NCI-H2227 treated with DMSO at 0.1 percent for 48 hours (cell line): ENCODE results near the gene AP2M1.
"Not testable (repeated sequence)": the region's sequence is repeated elsewhere in the genome, so short reads cannot be mapped to it uniquely, and the experiment has no call there.

ENCODE experiments used
- DNase-seq: peaks from one replicate; lab custom pipeline; 2025; lab: John Stamatoyannopoulos, UW

Gene AP2M1

DNA sequence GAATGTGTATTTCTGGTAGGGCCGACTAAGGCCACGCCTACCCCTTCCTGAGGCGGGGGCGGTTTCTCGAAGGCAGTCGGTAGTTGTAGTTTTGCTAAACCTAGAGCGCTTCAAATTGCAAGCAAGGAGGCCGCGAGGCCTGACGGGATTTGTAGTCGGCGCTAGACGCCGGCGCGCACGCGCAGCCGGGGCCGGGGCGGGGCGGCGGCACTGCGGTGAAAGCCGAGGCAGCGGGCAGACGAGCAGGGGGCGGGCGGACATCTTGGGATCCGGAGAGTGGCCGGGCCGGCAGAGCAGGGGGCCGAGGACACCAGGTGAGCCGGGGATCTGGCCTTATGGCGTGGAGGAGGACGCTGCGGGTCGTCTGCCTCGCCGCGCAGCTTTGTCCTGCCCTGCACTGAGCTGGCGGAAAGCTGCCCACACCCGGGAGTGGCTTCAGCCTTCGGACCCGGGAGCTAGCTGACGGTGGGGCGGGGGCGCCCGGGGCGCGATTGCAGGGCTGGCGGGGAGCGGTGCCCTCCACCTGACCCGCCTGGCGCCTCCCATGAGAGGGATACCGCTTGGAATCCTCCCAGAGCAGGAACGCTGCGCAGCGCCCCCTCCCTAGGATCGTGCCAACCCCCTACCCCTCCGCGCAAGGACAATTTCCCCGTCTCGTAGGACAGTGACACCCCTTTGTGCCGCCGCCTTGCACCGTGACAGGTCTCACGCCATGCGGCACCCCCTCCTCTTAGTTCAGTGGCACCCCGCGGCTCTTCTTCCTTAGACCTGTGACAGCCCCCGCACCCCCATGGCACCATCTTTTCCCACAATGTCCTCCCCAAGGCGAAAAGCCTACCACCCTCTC lies at the start of gene AP2M1:
Gene AP2M1 (plus strand): TSS at position 210 of the 847 bp plus-strand sequence. CDS start 2,139 bp downstream, outside the sequence.
- peak; percentile 98 for DNase-seq

- no peak for DNase-seq
Observed at GRCh38 chr3:184126006-184126405, 48.6 kb upstream of the AP2M1 start.

GRCh38 chr3:184129012-184129411 lies 45.6 kb upstream of the AP2M1 start:
- DNase-seq: peak; percentile 15

DNA sequence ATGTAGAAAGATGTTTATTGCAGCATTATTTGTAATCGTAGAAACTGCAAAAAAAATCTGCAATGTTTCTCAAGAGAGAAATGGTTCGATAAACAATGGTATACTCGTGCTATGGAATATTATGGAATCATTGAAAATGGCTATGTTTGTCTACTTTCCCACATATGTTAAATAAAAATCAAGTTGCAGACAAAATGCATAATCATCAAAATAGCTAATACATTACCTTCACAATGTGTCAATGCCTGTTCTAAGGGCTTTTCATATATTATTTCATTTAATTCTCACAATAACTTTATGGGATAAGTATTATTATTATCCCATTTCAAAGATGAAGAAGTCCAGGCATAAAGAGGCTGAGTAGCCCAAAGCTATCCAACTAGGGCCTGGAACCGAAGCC lies 41.7 kb upstream of the AP2M1 start:
- no peak for DNase-seq

GRCh38 chr3:184133840-184134745 lies 40.6 kb upstream of the AP2M1 start:
- peak; percentile 71 for DNase-seq

GRCh38 chr3:184134746-184135148 lies 39.9 kb upstream of the AP2M1 start:
- DNase-seq: peak; percentile 52

DNA sequence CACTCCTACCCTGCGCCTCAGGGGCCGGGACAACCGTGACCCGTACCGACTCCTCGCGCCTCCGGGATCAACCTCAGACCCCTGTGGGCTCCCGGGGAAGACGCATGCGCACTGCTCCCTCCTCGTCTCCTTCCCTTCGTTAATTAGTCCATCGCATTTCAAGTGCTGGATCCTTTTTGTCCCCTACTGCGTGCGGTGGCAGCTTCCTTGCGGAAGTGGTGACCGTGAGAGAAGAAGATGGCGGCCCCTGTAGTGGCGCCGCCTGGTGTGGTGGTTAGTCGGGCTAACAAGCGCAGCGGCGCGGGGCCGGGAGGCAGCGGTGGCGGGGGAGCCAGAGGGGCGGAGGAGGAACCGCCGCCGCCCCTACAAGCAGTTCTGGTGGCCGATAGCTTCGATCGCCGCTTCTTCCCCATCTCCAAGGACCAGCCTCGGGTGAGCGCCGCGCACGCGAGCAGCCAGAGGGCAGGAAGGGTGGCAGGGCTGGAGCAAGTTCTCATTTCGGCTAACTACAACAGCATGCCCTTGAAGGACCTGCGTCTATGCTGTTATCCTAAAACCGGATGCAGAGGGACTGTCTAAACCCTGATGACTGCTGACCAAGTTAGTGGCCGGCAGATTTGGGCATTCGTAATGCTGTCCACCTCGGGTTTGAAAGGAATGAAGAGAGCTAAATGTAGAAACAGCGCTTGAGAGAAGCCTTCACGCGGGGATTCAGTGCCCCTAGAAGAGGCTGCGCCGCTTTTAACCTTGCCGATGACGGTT lies 39.3 kb upstream of the AP2M1 start, which contains the start of gene EIF2B5:
Gene EIF2B5 (plus strand): TSS at position 210 of the 762 bp plus-strand sequence. CDS start 28 bp downstream, at position 238.
- DNase-seq: peak; percentile 89

- DNase-seq: no peak
Observed at GRCh38 chr3:184135911-184136260, 38.8 kb upstream of the AP2M1 start.

DNA sequence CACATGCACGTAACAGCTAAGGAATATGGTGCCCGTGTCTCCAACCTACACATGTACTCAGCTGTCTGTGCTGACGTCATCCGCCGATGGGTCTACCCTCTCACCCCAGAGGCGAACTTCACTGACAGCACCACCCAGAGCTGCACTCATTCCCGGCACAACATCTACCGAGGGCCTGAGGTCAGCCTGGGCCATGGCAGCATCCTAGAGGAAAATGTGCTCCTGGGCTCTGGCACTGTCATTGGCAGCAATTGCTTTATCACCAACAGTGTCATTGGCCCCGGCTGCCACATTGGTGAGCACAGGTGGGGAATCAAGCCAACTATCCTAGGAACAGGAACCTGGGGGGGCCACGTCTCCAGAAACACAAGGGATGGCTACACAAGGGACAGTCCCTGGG lies 34.2 kb upstream of the AP2M1 start:
- no peak for DNase-seq

GRCh38 chr3:184142199-184142598 lies 32.5 kb upstream of the AP2M1 start:
- DNase-seq: no peak

DNA sequence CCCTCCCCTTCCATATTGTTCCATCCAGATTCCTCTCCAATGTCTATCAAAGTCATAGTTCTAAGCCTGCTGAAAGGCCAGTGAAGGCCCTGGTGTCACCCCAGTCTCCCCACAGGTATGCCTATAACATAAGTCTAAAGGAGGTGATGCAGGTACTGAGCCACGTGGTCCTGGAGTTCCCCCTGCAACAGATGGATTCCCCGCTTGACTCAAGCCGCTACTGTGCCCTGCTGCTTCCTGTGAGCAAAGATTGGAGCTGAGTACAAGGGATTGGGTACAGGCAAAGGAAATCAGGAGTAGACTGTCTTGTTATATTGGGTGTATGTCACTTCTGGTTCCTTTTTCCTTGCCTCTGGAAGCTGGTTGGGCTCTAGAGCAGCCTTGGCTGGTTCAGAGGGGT lies 31.3 kb upstream of the AP2M1 start:
- DNase-seq: no peak

DNA sequence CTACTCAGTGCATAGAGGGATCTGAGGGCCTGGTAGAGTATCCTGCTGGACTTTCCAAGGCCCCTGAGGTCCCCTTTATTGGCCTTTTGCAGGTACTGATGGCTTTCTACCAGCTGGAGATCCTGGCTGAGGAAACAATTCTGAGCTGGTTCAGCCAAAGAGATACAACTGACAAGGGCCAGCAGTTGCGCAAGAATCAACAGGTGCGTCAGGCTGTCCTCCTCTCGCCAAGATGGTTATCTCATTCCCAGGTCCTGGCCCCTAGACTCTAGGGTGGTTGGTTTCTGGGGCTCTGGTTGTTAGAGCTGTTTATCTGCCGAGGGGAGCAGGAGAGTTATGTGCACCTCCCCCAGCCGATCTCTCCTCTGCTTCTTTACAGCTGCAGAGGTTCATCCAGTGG lies 30.1 kb upstream of the AP2M1 start:
- no peak for DNase-seq

- DNase-seq: no peak
Observed at GRCh38 chr3:184145111-184145524, 29.5 kb upstream of the AP2M1 start.

DNA sequence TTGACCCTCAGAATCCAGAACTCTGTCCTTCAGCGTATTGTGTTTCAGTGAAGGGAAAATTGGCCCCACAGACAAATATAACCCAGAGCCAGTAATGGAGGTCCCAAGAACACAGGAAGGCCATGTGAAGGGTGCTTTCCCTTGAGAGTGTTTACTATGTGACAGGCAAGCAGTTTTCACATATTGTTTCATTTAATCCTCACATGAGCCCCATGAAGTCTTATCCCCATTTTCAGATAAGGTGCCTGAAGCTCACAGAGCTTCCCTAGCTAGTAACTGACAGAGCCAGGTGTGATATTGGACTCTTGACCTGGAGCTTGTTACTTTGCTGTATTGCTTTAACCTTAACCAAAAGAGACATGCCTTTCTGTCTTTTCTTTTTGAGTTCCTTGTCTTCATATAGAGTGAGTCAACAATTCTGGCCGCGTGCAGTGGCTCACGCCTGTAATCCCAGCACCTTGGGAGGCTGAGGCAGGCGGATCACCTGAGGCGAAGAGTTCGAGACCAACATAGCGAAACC lies 28.8 kb upstream of the AP2M1 start:
- DNase-seq: no peak

GRCh38 chr3:184148076-184148475 lies 26.6 kb upstream of the AP2M1 start:
- DNase-seq: no peak

DNA sequence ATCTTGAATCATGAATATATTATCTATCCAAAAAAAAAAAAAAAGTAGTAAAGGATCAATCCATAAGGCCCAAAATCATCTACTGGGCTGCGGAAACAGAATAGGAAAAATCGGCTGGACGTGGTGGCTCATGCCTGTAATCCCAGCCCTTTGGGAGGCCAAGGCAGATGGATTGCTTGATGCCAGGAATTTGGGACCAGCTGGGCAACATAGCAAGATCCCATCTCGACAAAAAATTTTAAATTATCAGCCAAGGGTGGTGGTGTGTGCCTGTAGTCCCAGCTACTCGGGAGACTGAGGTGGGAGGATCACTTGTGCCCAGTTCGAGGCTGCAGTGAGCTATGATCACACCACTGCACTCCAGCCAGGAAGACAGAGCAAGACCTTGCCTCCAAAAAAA lies 25.5 kb upstream of the AP2M1 start:
- DNase-seq: no peak

DNA sequence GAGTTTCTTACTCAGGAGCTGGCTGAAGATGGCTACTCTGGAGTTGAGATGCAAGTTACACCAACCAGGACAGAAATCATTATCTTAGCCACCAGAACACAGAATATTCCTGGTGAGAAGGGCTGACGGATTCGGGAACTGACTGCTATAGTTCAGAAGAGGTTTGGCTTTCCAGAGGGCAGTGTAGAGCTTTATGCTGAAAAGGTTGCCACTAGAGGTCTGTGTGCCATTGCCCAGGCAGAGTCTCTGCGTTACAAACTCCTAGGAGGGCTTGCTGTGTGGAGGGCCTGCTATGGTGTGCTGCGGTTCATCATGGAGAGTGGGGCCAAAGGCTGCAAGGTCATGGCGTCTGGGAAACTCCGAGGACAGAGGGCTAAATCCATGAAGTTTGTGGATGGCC lies 24.9 kb upstream of the AP2M1 start:
- DNase-seq: not testable (repeated sequence)

GRCh38 chr3:184154885-184155643 lies 19.6 kb upstream of the AP2M1 start, which contains the start of gene DVL3:
Gene DVL3, plus strand, starts transcription at chr3:184155377. Its CDS starts 259 bp downstream, at chr3:184155636.
- DNase-seq: peak; percentile 56

DNA sequence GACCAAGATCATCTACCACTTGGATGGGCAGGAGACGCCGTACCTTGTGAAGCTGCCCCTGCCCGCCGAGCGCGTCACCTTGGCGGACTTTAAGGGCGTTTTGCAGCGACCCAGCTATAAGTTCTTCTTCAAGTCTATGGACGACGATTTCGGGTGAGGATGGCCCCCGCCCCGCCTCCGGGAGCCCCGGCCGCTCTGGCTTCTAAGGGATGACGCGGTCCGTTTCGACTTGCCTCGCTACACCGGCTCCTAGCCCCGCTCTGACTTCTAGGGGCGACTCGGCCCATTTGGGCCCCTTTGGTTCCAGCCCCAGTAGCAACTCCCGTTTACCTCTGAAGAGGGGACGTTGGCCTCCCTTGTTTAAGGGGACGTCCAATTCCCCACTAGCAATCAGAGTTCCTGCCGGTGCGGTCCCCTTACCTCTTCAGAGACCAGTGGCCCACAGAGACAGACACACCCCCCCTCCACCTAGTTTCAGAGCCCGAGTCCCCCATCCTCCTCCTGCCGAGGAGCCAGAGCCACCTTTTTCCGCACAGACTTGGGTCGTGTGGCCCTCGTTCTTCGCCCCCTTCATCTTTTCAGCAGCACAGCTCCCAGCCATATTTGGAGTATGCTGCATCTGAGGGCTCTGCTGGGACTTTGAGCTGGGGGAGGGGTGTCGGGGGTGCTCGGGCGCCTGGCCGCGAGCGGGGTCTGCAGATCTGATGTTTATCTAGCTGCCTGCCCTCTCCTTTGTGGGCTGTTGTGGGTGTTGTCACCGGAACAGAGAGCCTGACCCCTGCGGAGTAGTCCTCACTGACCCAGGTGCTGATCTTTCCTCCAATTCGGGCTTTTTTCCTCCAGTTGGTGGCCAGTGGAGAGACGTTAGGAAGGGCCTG lies 18.8 kb upstream of the AP2M1 start:
- no peak for DNase-seq

GRCh38 chr3:184156522-184156955 lies 18.1 kb upstream of the AP2M1 start:
- no peak for DNase-seq
